ENCODE measurements around the gene NOL9.
"Not testable (repeated sequence)": the region's sequence is repeated elsewhere in the genome, so short reads cannot be mapped to it uniquely, and the experiment has no call there.

Gene NOL9

GRCh38 chr1:6505367-6506209 is 48.7 kb downstream of the NOL9 start:
- no peak for DNase-seq (ENCODE audit: low read depth in 3 of 3, low spot score in 1 of 3)

GRCh38 chr1:6504887-6505286 is 49.4 kb downstream of the NOL9 start:
- DNase-seq (ENCODE audit: low read depth in 3 of 3, low spot score in 1 of 3): no peak

DNA sequence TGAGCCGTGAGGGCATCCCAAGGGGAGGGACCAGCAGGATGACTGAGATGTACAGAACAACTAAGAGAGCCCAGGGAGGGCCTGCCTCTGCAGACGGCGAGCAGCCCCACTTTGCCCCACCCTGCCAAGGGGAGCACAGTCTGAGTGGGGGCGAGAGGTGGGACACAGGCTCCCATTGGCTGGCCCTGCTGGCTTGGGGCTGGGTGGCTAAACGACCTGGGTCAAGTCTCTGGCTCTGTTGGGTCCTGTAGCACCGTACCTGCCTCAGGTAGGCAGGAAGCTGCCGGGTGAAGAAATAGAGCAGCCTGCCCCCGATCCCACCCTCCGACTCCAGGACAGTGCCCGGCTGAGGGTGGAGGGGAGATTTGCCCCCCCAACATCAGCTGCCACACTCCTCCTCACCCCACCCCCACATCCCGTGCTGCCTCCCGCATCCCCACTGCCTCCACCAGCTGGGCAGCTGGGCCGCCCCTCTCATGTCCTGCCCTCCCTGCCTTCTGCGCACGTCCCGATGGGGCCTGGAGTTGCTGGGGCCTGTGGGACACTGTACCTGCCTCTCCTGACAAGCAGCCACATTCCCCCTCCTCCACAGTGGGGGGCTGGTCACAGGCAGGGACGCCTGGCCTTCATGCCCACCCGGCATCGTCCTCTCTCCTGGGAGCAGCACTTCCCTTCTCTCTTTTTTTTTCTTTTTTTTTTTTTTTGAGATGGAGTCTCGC is 50.3 kb downstream of the NOL9 start:
- DNase-seq (ENCODE audit: low read depth in 3 of 3, low spot score in 1 of 3): no peak

DNA sequence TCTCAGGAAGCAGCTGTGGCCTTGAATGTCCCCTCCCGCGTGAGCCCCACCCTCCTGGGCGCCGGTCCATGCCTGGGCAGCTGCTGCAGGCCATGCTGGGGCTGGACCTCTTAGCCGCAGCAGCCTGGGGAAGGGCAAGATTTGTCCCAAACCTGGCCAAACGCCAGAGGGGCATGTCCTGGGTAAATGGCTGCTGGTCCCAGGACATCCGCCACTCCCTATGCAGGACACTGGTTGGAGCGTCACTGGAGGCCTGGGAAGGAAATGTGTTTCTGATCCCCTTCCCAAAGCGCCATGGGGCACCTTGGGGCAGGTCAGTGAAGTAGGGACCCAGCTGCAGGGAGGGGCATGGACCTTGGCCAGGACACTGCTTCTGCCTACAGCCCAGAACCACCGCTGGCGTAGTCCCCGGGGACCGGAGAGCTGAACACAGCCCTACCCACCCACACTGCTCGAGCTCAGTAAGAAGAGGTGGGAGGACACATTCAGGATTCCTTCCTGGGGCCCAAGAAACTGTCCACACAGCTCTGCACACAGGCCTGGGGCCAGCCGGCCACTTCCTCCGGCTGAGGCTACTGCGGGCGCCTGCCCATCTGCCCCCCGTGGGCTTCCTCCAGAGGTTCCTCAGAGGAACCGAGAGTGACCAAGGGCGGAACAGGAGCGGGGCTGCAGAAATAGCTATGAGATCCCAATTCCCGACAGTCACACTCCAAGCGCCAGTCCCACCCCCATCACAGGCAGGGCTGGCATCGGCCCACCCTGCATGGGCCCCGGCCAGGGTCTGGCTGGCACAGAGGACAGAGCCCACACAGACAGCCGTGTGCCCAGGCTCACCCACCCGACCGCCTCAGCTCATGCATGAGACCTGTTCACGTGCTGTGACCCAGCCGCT is 52.1 kb downstream of the NOL9 start:
- no peak for DNase-seq (ENCODE audit: low read depth in 3 of 3, low spot score in 1 of 3)

GRCh38 chr1:6501279-6501813 is 53.0 kb downstream of the NOL9 start:
- DNase-seq (ENCODE audit: low read depth in 3 of 3, low spot score in 1 of 3): no peak

GRCh38 chr1:6500544-6501278 is 53.6 kb downstream of the NOL9 start:
- no peak for DNase-seq (ENCODE audit: low read depth in 3 of 3, low spot score in 1 of 3)

- DNase-seq (ENCODE audit: low read depth in 3 of 3, low spot score in 1 of 3): no peak
These were observed 55.0 kb downstream of the NOL9 start for GRCh38 chr1:6499296-6499695.

DNA sequence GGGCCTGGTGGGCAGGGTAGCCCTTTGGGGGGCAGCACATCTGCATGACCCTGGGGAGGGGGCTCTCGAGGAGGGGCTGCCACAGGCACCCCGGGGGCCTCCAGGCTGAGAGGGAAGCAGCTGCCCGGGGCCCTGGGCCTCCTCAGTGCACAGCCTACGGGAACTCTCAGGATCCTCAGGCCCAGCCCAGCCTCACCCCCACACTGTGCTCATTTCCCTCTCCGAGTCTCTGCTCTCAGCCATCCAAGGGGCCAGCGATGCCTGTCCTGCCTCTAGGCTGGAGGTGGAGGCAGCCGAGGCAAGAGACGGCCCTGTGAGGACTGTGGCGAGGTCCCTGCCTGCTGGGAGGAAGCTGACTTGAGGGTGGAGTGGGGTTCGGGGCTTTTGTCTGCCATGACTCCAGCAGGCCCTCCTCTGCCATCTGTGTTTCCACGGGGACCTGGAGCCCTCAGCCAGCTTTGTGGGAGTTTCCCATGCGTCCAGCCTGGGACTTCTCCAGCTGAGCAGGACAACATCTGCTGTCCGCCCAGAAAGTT is 55.7 kb downstream of the NOL9 start:
- DNase-seq (ENCODE audit: low read depth in 3 of 3, low spot score in 1 of 3): no peak

- no peak for DNase-seq (ENCODE audit: low read depth in 3 of 3, low spot score in 1 of 3)
These were observed 56.3 kb downstream of the NOL9 start for GRCh38 chr1:6497867-6498575.

DNA sequence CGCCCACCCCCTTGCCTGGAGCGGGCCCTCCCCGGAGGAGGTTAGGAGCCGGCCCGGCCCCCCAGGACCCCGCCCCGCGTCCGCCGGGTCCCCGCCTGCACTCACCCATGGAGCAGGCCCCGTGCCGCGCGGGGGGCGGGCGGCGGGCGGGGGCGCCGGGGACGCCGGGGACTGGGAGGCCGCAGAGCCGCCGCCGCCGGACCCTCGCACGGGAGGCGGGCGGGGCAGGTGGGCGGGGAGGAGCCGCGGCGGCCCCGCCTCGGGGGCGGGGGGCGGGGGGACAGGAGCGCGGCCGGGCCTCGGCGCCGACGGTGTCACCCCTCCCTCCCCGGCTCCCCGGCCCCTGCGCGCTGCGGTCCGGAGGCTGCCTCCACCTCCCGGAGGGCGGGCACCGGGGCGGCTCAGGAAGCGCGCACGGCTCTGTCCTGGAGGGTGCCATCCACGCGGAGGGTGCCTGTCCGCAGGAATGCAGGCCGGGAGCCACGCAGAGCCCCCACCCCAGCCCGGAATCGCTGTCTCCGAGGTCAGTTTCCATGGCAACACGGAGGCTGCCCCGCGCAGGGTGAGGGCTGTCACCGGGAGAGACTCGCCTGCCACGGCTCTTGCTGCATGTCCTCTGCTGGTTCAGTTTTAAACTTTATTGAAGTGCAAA is 57.0 kb downstream of the NOL9 start:
- no peak for DNase-seq (ENCODE audit: low read depth in 3 of 3, low spot score in 1 of 3)

DNA sequence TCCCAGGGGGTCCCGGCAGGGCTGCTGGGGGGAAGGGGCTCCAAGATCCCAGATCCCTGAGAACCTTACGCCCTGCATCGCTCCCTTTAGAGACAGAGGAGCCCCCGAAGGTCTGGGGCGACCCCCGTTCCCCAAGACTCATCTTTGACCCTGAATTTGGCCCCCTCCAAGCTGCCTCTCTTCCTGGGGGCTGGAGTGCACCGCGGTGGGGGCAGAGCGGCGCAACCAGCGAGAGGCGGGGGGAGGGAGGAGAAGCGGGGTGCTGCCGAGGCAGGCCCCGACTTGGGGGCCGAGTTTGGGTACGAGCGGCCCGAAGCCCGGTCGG is 57.5 kb downstream of the NOL9 start:
- no peak for DNase-seq (ENCODE audit: low read depth in 3 of 3, low spot score in 1 of 3)

DNA sequence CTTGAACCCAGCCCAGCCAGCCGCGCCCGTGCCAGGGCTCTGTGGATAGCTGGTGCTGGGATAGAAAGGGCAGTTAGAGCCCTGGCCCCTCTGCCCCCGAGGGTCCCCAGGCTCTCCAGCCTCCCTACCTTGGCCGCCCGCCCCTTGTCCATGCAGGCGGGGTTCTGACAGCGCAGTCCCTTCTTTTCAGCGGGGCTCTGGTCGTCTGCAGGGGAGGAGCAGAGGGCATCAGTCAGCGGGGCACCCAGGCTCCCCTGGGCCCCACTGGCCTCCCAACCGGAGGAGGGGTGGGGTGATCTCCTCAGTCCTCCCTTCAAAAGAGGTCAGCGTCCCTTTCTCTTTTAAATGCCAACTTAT is 58.0 kb downstream of the NOL9 start:
- no peak for DNase-seq (ENCODE audit: low read depth in 3 of 3, low spot score in 1 of 3)

DNA sequence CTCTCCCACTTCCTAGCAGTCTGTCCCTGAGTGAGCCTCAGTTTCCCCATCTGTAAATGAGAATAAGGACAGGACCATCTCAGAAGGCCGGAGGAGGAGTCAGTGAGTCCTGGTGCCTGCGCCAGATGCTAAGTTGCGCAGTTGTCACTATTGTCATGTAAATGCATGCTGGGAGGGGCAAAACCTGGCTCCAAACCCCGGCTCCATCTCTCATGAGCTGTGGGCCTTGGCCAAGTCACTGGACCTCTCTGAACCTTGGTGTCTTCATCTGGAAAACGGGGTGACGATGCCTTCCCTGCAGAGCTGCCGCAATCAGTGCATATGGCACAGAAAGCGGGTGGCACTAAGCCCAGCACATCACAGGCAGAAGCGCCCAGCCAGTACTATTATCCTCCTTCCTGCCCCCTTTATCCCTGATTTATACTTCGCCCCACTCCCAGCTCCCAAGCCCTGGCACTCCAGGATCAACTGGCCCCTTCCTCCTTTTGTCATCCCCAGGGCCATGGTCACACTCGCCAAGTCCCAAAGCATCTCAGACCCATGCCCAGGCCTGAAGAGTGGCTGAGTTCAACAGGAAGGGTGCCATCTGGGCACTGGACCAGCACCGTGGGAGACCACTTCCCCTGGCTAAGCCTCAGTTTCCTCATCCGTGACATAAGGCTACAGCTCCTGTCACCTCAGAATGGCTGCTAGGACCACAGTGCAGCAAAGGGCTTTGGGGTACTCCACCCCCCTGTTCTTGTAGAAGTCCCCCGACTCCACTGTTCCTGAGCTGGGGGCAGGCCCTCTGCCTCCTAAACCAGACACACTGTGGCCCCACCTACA is 58.6 kb downstream of the NOL9 start:
- no peak for DNase-seq (ENCODE audit: low read depth in 3 of 3, low spot score in 1 of 3)

DNA sequence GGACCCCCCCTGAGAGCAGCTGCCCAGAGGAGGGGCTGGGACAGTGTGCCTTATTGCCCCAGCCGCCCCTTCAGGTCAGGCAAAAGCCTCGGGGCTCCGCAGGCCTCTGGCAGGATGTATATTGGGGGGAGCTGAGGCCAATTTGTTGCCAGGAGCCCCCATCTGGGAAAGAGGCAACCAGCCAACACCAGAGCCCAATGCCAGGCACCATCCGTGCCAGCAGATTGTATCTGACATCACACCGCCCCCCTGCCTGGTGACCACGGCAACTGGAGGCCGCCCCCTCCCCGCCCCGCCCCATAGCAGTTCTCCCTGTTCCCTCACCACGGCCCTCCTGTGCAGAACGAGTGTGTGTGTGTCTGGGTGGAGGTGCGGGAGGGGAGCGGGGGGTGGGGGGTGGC is 59.3 kb downstream of the NOL9 start:
- no peak for DNase-seq (ENCODE audit: low read depth in 3 of 3, low spot score in 1 of 3)

GRCh38 chr1:6494627-6495026 is 59.7 kb downstream of the NOL9 start:
- DNase-seq (ENCODE audit: low read depth in 3 of 3, low spot score in 1 of 3): no peak

GRCh38 chr1:6493834-6494223 is 60.5 kb downstream of the NOL9 start:
- not testable (repeated sequence) for DNase-seq (ENCODE audit: low read depth in 3 of 3, low spot score in 1 of 3)

DNA sequence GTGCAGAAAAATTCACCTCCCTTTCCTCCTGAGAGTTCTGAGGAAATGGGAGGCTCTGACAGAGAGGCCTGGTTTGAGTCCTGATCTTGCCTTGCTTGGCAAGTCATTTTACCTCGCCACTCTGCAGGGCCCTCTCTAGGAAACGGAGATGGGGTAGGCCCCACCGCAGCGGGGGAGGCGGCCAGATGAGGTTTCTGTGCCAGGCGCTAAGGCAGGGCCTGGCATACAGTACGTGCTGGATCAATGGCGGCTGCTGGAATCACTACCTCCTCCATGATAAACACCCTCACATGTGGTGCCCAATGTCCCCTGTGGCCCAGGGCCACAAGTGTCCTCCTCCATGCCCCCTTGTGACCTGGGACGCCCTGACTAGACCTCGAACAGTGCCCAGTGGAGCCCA is 62.3 kb downstream of the NOL9 start:
- no peak for DNase-seq (ENCODE audit: low read depth in 3 of 3, low spot score in 1 of 3)

- no peak for DNase-seq (ENCODE audit: low read depth in 3 of 3, low spot score in 1 of 3)
These were observed 62.8 kb downstream of the NOL9 start, which contains the start of gene PLEKHG5 for GRCh38 chr1:6491480-6491962. TSS of gene PLEKHG5 (minus strand) at chr1:6491667. CDS start at chr1:6477571, 14,096 bp downstream.

All from stimulated activated CD4-positive, alpha-beta T cell treated with anti-CD3 and anti-CD28 coated beads, TNF-alpha, amount 100 ng/mL, for 1 hour (primary cell).